WTC11 (cell line): ENCODE measurements around the gene CCDC60. TPM values are rescaled to one million over a fixed set of nuclear protein-coding genes. Genes with fewer than 3 reads are reported as not detected.

Experiments
- ATAC-seq: fragments of 200-7000 bp; cut with Tn5 transposase; 2 replicates; pipeline ENCODE4 v1.10.0; 2021; ENCODE audit warnings: mild to moderate bottlenecking, moderate library complexity
- CTCF ChIA-PET: fragments of 300-600 bp; sonication (Branson Sonifier 250); formaldehyde crosslinking; loops from one replicate; lab custom pipeline; 2021; ENCODE audit warnings: antibody characterized with exemption; lab: Charles Lee
- POLR2A ChIA-PET: fragments of 350-600 bp; sonication (Branson Sonifier 250); formaldehyde crosslinking; loops from one replicate; lab custom pipeline; 2021; ENCODE audit warnings: antibody characterized with exemption; lab: Charles Lee
- DNase-seq: peaks from one replicate; pipeline ENCODE4 v3.0.0; 2021; ENCODE audit warnings: low spot score
- H3K27ac Mint-ChIP-seq: 2 replicates; pipeline ENCODE4 v1.8.0; 2021; ENCODE audit warnings: mixed read lengths
- H3K27me3 Mint-ChIP-seq: 2 replicates; pipeline ENCODE4 v1.8.0; 2021; ENCODE audit warnings: low read depth, mild to moderate bottlenecking, moderate library complexity, mixed read lengths
- H3K36me3 Mint-ChIP-seq: 2 replicates; pipeline ENCODE4 v1.8.0; 2021; ENCODE audit warnings: mixed read lengths
- H3K4me1 Mint-ChIP-seq: 2 replicates; pipeline ENCODE4 v1.8.0; 2022; ENCODE audit warnings: mixed read lengths
- H3K4me3 Mint-ChIP-seq: 2 replicates; pipeline ENCODE4 v1.8.0; 2021; ENCODE audit warnings: mild to moderate bottlenecking, moderate library complexity, mixed read lengths
- H3K9me3 Mint-ChIP-seq: 2 replicates; pipeline ENCODE4 v1.8.0; 2021; ENCODE audit warnings: mixed read lengths
- AR ChIP-seq: fragments of 250-450 bp; sonication (Bioruptor Pico); IDR thresholded peaks from 2 replicates; pipeline ENCODE4 v1.9.0; 2021; ENCODE audit warnings: mild to moderate bottlenecking
- CBFB ChIP-seq: sonication (generic); formaldehyde crosslinking; IDR thresholded peaks from 2 replicates; pipeline ENCODE4 v1.8.1; 2022; ENCODE audit warnings: mild to moderate bottlenecking, low read depth, missing genetic modification reagents
- CDX4 ChIP-seq: fragments of 250-450 bp; sonication (Bioruptor Pico); IDR thresholded peaks from 2 replicates; pipeline ENCODE4 v1.9.0; 2021; ENCODE audit warnings: moderate library complexity, mild to moderate bottlenecking, inconsistent platforms, borderline replicate concordance
- CTCF ChIP-seq: fragments of 200-600 bp; IDR thresholded peaks from 2 replicates; pipeline ENCODE4 v1.8.0; 2022; ENCODE audit warnings: antibody characterized with exemption
- E2F1 ChIP-seq: sonication (generic); formaldehyde crosslinking; IDR thresholded peaks from 2 replicates; pipeline ENCODE4 v1.8.0; 2022; ENCODE audit warnings: mild to moderate bottlenecking, missing genetic modification reagents
- ELF4 ChIP-seq: sonication (generic); formaldehyde crosslinking; IDR thresholded peaks from 2 replicates; pipeline ENCODE4 v1.8.1; 2022; ENCODE audit warnings: low read depth, mild to moderate bottlenecking, moderate library complexity, missing genetic modification reagents
- EMX1 ChIP-seq: fragments of 250-450 bp; sonication (Bioruptor Pico); IDR thresholded peaks from 2 replicates; pipeline ENCODE4 v1.8.0; 2021; ENCODE audit warnings: mild to moderate bottlenecking
- ETV6 ChIP-seq: sonication (generic); formaldehyde crosslinking; IDR thresholded peaks from 2 replicates; pipeline ENCODE4 v1.8.1; 2022; ENCODE audit warnings: mild to moderate bottlenecking, missing genetic modification reagents
- HMGXB4 ChIP-seq: sonication (generic); formaldehyde crosslinking; IDR thresholded peaks from 2 replicates; pipeline ENCODE4 v1.8.1; 2023; ENCODE audit warnings: mild to moderate bottlenecking, moderate library complexity, missing genetic modification reagents
- IRF2 ChIP-seq: sonication (generic); formaldehyde crosslinking; IDR thresholded peaks from 2 replicates; pipeline ENCODE4 v1.8.0; 2022; ENCODE audit warnings: low read depth, missing genetic modification reagents, borderline replicate concordance
- JUN ChIP-seq: sonication (generic); formaldehyde crosslinking; IDR thresholded peaks from 2 replicates; pipeline ENCODE4 v1.8.0; 2023; ENCODE audit warnings: mild to moderate bottlenecking, missing genetic modification reagents
- MLX ChIP-seq: sonication (generic); formaldehyde crosslinking; IDR thresholded peaks from 2 replicates; pipeline ENCODE4 v1.8.1; 2023; ENCODE audit warnings: mild to moderate bottlenecking, missing genetic modification reagents, moderate library complexity
- NFYB ChIP-seq: sonication (generic); formaldehyde crosslinking; conservative IDR thresholded peaks from 2 replicates; pipeline ENCODE4 v1.8.0; 2022; ENCODE audit warnings: low read depth, missing genetic modification reagents
- SMAD4 ChIP-seq: sonication (generic); formaldehyde crosslinking; IDR thresholded peaks from 2 replicates; pipeline ENCODE4 v1.8.0; 2022; ENCODE audit warnings: mild to moderate bottlenecking, missing genetic modification reagents
- SP1 ChIP-seq: sonication (generic); formaldehyde crosslinking; conservative IDR thresholded peaks from 2 replicates; pipeline ENCODE4 v1.8.1; 2022; ENCODE audit warnings: missing genetic modification reagents
- ZNF281 ChIP-seq: sonication (generic); formaldehyde crosslinking; IDR thresholded peaks from 2 replicates; pipeline ENCODE4 v1.8.0; 2023; ENCODE audit warnings: mild to moderate bottlenecking, missing genetic modification reagents
- ZNF671 ChIP-seq: fragments of 250-450 bp; sonication (Bioruptor Pico); IDR thresholded peaks from 2 replicates; pipeline ENCODE4 v1.8.0; 2021; ENCODE audit warnings: mild to moderate bottlenecking
- total RNA-seq: library from RNA; stranded (reverse); gene quantifications from 3 replicates; pipeline ENCODE4 v1.2.3, GENCODE V29; 2021

Gene CCDC60
- total RNA-seq, 1 experiment from 2014 or later, result 1.1 TPM

- TF ChIP-seq CDX4 (CRISPR knock-in tag), result no peak
- no peak for TF ChIP-seq CBFB (CRISPR knock-in tag)
- no peak for TF ChIP-seq AR (CRISPR knock-in tag)
- TF ChIP-seq E2F1, result no peak
- no peak for TF ChIP-seq EMX1 (CRISPR knock-in tag)
- TF ChIP-seq SMAD4 (CRISPR knock-in tag), result no peak
- no peak for TF ChIP-seq ZNF671
- no peak for TF ChIP-seq ELF4 (CRISPR knock-in tag)
- TF ChIP-seq, all 79 proteins: peak for 0
Measured at GRCh38 chr12:119412306-119412705, 77.8 kb downstream of the CCDC60 start (continued).

- DNase-seq (peak; percentile 91), ATAC-seq (peak; percentile 77)
- TF ChIP-seq ETV6, result 0 out of 2 replicates have a peak, but pooled peaks have one; percentile 34
- TF ChIP-seq ZNF281 (CRISPR knock-in tag), result no peak
- peak; percentile 83 for TF ChIP-seq CTCF
- Mint-ChIP-seq H3K4me3 (peak overlapping the region; percentile 43), H3K27ac (no peak overlapping the region), H3K9me3 (no peaks in the 10 kb centered on the region), H3K4me1 (peaks cover 26% of the 10 kb centered on the region), H3K27me3 (no peaks in the 10 kb centered on the region; the same call in 1 of the 2 replicates), H3K36me3 (no peaks in the 10 kb centered on the region)
- ChIA-PET CTCF (interaction anchor here (0.6 to 2.8 kb wide), 68 partner anchors 8 to 563 kb away, joined by 3 to 21 read pairs (median 4); partner anchors contain the start of genes HSPB8 and SRRM4), POLR2A (interaction anchor here (0.8 to 1.1 kb wide), 2 partner anchors 259 to 432 kb away, joined by 4 to 6 read pairs; partner anchors contain the start of gene SRRM4)
Measured at GRCh38 chr12:119412811-119413794, 78.6 kb downstream of the CCDC60 start.

- Mint-ChIP-seq H3K27me3 (no peaks in the 10 kb centered on the region; the same call in 1 of the 2 replicates), H3K4me3 (no peak overlapping the region), H3K27ac (no peak overlapping the region), H3K4me1 (peaks cover 21% of the 10 kb centered on the region), H3K36me3 (no peaks in the 10 kb centered on the region), H3K9me3 (no peaks in the 10 kb centered on the region)
- no peak for DNase-seq
- no peak for ATAC-seq
- ChIA-PET CTCF (interaction anchor here (0.9 to 1.2 kb wide), 5 partner anchors 10 to 180 kb away, joined by 3 to 4 read pairs (median 3); no protein-coding TSS in a partner anchor), POLR2A (no interaction called here)
- TF ChIP-seq SP1 (CRISPR knock-in tag), result no peak
- TF ChIP-seq MLX (CRISPR knock-in tag), result no peak
- no peak for TF ChIP-seq JUN (CRISPR knock-in tag)
- TF ChIP-seq IRF2 (CRISPR knock-in tag), result no peak
- no peak for TF ChIP-seq EMX1 (CRISPR knock-in tag)
- TF ChIP-seq NFYB (CRISPR knock-in tag), result no peak
- TF ChIP-seq ZNF671, result no peak
- TF ChIP-seq HMGXB4 (CRISPR knock-in tag), result no peak
Measured at GRCh38 chr12:119415714-119416113, 81.2 kb downstream of the CCDC60 start.
